SIG-M5 (cell line): ENCODE data around the gene LY6G5C.

Experiments
- DNase-seq: peaks from one replicate; lab custom pipeline; 2025; lab: John Stamatoyannopoulos, UW

LY6G5C gene

GRCh38 chr6:31680226-31681134, at the start of gene LY6G5C:
LY6G5C (minus strand) TSS chr6:31681067; CDS start chr6:31680373, 694 bp downstream.
- DNase-seq, result no peak

DNA sequence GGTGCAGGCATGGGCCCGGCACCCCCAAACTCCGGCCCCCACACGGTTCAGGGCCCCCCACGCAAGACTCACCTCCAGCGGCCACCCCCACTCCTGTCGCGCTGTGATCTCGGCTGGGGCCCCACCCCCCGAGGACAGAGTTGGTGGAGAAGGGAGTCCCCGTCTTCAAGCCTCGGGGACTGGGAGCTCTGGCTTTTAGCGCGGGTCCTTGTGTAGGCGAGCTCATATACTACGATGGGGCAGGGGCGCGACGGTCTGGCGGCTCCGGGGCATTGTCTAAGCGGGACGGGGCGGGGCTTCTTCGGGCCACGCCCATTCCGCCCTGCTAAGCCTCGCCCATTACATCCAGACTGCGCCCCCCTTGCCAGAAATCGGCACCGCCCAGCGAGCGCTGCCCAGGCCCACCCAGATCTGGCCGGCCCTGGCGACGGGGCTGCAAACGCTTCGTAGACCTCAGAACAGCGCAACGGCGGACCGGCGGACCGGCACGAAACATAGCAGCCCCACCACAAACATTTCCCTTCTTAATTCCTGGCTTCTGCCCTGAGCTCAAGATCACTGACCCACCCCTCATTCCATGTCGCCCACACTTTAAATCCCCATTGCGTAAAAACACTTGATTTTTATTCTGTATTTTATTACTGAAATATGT, 49.2 kb upstream of the LY6G5C start:
- DNase-seq, result no peak

DNA sequence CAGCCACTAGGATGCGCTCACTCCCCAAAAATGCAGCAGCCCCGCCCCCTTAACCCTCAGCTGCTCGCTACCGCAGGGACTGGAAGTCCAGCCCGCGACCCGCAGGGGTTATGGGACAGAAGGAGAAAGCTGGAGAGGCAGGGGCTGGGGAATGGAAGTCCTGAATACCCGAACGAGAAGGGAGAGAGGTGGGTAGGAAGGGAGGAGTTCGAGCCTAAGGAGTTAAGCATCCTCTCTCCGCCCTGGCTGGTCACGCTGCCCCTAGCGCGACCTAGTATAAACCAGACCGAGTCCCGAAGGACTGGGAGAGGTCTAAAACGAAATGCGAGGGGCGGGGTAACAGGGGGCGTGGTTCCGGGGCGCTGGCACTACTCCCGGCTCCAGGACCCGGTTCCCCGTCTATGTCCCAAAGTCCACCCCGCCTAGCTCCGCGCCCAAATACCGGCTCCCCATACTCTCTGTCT, 48.7 kb upstream of the LY6G5C start:
- no peak for DNase-seq

DNA sequence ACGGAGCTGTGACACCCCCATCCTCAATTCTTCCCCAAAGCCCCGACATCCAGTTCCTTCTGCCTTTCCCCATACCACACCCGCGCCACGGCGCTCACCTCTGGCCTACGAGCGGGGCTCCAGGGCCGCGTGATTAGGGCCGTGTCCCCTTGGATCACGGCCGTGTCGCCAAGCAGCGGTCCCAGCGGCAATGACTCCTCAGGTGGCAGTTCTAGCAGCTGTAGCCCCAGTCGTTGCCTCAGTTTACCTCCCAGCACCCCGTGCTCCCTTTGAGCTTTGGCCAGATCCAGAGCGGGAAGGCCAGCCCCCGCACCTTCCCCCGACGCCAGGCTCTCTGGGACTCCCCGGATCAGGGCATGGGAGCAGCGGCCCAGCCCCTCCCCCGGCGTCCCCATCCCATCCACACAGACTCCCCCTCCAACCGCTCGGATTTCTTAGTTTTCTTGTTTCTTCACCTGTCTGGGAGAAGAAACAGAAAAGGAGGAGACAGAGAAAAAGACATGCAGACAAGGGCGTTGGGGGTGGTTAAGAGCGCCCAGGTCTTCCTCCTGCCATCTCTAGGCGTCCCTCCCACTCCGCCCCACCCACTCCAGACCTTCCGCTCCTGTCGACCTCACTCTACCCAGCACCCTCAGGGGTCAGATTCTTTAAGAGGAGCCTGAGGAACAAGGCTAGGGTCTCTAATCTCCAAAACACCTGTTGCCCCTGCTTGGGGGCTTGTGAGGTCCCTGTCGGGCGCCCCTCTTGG, 48.1 kb upstream of the LY6G5C start, which contains the start of gene DDAH2:
TSS of gene DDAH2 (minus strand) at position 533 of the 748 bp plus-strand sequence. CDS start at position 395, 138 bp downstream.
- DNase-seq, result no peak

DNA sequence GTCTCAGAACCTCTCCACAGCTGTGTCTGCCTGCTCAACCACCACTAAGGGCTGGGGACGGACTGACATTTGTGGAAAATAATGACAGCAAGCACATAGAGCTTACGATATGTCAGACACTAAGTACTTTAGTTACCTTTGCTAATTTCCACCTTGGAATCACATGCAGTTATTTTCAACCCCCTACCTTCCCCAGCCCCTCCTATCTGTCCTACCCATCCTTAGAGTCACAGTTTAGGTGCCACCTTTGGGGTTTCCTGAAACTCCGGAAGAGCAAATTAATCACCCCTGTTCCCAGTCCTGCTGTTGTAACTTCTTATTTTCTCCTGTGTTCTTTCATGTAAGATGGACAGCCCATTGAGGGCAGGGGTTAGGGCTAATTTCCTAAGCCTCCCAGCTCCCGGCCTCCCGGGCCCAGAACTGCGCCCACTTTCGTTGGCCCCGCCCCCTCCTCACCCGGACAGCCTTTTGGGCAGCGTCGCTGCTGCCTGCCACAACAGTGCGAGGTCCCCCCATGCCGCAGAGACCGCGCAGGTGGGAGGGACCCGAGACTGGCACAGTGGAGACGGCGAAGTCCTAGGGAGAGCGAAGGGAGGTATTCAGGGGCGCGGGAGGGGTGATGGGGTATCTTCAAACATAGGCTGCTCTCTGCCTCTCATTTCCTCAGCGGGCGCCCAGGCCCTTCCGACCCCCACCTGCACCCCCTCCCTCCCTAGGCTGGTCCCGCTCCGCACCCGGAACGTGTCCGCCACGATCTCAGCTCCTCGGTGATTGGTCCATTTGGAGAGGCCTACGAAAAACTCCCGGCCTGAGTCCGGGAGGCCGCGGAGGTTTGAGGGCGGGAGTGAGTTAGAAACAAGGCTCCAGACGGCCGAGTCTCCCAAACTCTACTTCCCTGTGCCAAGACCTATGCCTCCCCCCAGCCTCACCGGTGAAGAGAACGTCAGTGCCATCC, 47.1 kb upstream of the LY6G5C start:
- DNase-seq, result no peak

GRCh38 chr6:31727034-31727716, 46.3 kb upstream of the LY6G5C start:
- DNase-seq, result peak; percentile 44

GRCh38 chr6:31725502-31726350, 44.9 kb upstream of the LY6G5C start:
- no peak for DNase-seq

DNA sequence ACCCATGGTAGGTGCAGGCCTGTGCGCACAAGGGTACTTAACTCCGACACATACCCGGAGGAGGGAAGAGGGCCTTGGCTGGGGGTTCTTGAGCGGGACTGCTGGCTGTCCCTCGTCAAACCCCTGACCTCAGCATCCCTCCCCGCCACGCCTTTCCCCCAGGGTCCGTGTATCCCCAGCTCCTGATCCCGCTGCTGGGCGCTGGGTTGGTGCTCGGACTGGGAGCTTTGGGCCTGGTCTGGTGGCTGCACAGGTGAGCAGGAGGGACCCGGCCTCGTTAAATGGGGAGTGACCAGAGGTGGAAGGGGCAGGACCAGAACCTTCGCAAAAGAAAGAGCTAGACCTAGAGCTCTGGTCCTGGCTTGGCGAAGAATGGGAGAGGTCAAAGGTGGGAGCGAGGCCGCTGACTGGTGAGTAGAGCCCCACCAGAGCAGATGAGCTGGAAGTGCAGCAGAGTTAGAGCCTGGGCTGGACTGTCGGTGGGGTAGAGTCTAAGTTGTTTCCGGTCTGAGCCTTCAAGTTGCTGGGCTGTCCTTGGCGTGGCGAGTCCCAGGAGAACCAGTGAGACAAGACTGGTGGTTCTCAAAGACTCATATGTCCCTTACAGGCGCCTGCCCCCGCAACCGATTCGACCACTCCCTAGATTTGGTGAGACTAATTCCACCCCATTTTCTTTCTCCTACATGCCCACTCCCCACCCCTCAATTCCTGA, 43.3 kb upstream of the LY6G5C start:
- no peak for DNase-seq

GRCh38 chr6:31723245-31723979, 42.5 kb upstream of the LY6G5C start, which contains the start of gene MPIG6B:
MPIG6B (plus strand) TSS chr6:31723373; CDS start chr6:31723384, 11 bp downstream.
- DNase-seq, result no peak

GRCh38 chr6:31722173-31722572, 41.3 kb upstream of the LY6G5C start:
- DNase-seq, result no peak

GRCh38 chr6:31721351-31722020, 40.6 kb upstream of the LY6G5C start, which contains the start of gene LY6G6C:
LY6G6C (minus strand) TSS chr6:31721746; CDS start chr6:31721679, 67 bp downstream.
- DNase-seq, result no peak

DNA sequence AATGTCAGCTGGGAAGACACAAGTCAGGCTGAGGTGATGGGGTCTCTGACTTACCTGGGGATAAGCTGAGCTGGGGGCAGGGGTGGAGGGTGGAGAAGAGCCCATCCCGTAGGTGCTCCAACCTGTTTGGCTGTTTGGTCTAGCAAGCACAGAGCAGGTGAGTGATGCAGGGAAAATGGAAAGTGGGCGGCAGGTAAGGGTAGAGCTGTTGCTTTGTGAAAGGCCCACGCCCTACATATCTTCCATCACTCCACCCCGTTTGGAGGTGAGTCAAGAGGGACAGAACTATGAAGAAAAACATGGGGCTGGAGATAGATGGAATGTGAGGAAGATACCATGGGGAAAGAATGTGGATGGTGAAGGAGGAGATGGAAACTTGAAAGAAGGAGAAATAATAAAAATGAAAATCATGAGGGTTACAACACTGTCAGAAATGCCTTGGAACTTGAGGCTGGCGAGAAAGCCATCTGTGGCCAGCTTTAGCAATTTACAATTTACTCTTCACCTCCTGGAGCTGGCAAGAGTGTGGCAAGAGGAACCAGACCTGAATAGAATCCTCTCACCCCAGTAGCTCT, 39.4 kb upstream of the LY6G5C start:
- no peak for DNase-seq

- DNase-seq, result no peak
These were observed 38.1 kb upstream of the LY6G5C start for GRCh38 chr6:31719001-31719400.

DNA sequence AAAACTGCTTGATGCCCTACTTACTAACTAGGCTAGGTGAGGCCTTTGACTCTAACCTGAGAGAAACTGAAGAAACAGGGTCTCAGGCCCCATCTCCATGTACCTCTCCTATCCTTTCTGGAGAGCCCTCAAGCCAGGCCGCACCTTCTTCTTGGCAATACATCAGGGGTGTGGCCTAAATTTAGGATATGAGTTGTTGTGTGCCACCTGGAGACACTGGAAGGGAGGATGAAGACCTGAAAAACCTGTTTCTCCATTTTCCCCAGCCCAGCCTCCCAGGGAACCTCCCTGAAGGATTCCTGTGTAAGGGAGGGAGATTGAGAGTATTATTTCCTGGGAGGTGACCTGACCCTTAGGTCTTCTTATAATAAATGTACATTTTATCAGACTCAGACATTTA, 37.4 kb upstream of the LY6G5C start:
- no peak for DNase-seq

DNA sequence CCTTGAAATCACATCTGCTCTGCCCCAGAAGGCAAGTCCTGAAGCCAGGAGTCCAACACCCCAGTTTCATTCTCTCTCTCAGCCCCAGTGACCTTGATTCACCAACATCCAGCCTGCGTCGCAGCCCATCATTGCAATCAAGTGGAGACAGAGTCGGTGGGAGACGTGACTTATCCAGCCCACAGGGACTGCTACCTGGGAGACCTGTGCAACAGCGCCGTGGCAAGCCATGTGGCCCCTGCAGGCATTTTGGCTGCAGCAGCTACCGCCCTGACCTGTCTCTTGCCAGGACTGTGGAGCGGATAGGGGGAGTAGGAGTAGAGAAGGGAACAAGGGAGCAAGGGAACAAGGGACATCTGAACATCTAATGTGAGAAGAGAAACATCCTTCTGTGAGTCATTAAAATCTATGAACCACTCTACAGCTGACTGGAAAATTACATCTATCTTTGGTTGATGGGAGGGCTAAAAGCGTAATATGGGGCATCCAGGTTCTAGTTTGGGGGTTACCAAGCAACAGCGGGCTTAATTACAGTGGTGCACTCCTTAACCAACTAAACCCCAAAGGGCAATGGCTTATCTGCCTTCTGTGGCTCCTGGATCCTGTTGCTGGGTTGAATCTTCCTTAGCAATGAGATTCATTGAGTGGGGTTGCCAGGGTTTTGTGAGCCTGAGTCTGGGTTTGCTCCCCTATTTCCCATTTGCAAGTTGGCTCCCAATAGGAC, 36.8 kb upstream of the LY6G5C start:
- no peak for DNase-seq
